Measurements from ENCODE around the gene ACBD6.

ACBD6 gene

GRCh38 chr1:180527101-180527669, 24.8 kb upstream of the ACBD6 start:
- DNase-seq (ENCODE audit: extremely low read depth in 1 of 2, low read depth in 1 of 2), result no peak

GRCh38 chr1:180525715-180526039, 23.3 kb upstream of the ACBD6 start:
- DNase-seq (ENCODE audit: extremely low read depth in 1 of 2, low read depth in 1 of 2), result no peak

DNA sequence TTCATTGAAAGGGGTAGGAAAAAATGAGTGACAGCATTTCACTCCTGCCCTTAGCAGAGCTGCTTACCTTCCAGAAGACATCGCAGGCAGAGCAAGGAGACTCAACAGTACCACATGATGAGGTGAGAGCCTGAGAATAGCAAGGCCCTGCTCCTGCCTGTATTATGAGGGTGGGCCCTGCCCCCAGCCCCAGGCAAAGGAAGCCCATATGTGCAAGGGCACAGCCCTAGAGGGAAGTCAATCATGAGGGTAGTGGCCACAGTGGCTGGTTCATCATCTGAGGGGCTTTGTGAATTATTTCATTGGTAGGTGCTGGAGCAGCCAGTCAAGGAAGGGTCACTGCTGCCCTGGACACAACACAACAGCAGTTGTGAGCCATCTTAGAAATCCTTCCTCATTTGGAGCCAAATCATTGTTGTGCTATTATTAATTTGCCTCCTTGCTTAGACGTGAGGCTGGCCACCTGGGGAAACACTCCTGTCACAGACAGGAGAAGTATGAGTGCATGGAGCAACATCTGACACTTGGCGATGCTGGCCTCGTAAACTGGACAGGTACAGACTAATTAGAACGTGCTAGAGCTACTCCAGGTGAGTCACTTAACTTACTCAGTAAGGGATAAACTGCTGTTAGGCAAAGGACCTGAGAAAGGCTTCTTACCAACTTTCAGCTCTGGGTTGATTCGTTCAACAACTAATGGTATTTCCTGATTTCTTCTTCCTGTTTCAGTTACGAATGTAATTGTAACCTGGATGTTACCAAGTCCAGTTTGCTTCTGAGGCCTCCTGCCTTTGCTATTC, 22.7 kb upstream of the ACBD6 start:
- DNase-seq (ENCODE audit: extremely low read depth in 1 of 2, low read depth in 1 of 2), result no peak

DNA sequence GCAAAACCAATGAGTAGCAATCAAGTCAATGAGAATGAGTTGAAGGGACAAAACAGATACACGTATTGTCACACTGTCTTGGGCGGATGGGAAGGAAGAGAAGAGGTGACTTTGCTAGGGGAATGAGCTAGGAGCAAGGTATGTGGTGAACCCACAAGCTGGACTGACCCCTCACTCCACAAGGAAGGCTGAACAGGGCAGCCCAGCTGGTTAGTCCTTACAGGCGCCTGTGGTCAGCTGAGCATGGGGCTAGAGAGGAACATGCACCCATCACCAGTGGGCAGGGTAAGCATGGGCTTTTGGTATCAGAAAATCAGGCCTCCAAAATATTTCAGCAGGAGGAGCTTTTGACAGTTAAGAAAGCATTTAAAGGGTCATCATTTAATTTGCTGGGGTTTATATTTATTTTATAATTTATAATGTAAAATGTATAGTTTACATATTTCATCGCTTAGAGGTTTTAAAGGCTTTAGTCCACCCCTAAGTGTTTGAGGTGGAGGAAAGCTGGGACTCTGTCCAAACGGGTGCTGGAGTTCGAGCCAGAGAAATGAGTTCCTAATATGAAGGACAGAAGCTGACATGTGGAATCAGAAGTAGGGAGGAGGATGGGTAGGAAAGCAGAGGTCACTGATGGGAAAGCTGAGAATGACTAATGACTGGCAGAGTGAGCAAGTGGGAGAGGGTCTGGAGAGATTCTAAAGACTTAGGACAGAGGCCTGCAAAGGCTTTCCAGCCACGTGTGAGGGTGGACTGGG, 22.0 kb upstream of the ACBD6 start:
- DNase-seq (ENCODE audit: extremely low read depth in 1 of 2, low read depth in 1 of 2), result no peak

- no peak for DNase-seq (ENCODE audit: extremely low read depth in 1 of 2, low read depth in 1 of 2)
Observed at GRCh38 chr1:180522213-180522515, 19.8 kb upstream of the ACBD6 start.

- DNase-seq (ENCODE audit: extremely low read depth in 1 of 2, low read depth in 1 of 2), result no peak
Observed at GRCh38 chr1:180521474-180522212, 19.3 kb upstream of the ACBD6 start.

DNA sequence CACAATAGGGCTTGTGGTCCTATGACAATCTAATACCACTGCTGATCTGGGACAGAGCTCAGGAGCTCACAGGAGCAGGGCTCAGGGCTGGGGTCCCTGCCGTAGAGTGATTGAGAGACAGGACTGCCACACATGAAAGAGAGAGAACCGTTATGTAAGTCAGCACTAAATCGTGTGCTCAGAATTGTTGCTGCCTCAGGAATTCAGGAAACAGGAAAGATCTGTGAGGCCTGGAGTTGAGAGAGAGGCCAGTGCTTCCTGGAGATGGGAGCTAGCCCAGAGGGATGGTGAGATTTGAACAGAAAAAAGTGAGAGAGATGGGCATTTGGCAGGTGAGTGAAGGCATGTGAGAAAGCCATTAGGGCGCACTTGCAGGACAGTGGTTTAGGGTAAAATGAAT, 17.5 kb upstream of the ACBD6 start:
- DNase-seq (ENCODE audit: extremely low read depth in 1 of 2, low read depth in 1 of 2), result no peak

DNA sequence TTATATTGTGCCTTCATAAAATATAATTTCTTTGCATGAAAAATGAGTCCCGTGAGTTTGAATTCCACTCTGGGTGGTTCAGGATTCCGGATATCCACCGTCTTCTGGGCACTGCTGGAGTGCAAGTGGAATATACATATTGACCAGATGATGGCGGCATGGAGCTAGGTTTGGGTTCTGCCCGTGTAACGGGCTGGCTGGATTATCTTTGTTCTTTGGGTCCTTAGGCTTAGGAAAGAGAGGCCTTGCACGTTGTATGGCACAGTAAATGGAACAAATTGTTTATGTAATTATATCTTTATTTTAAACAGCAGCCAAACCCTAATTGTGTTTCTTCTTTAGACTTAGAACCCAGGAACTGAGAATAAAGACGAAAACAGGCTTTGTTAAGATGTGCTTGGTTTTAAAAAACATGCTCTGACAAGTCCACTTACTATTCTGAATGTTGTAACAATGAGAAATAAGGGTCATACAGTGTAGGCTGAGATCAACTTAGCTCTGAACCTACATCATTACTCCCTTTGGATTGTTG, 13.5 kb upstream of the ACBD6 start:
- DNase-seq (ENCODE audit: extremely low read depth in 1 of 2, low read depth in 1 of 2), result peak in 1 of 2 donors; percentile 14

GRCh38 chr1:180515364-180515763, 13.0 kb upstream of the ACBD6 start:
- DNase-seq (ENCODE audit: extremely low read depth in 1 of 2, low read depth in 1 of 2), result no peak

- no peak for DNase-seq (ENCODE audit: extremely low read depth in 1 of 2, low read depth in 1 of 2)
Observed at GRCh38 chr1:180513531-180513930, 11.2 kb upstream of the ACBD6 start.

GRCh38 chr1:180510882-180511281, 8.5 kb upstream of the ACBD6 start:
- DNase-seq (ENCODE audit: extremely low read depth in 1 of 2, low read depth in 1 of 2), result no peak

GRCh38 chr1:180508725-180509097, 6.3 kb upstream of the ACBD6 start:
- no peak for DNase-seq (ENCODE audit: extremely low read depth in 1 of 2, low read depth in 1 of 2)

- DNase-seq (ENCODE audit: extremely low read depth in 1 of 2, low read depth in 1 of 2), result no peak
Observed at GRCh38 chr1:180507795-180508724, 5.7 kb upstream of the ACBD6 start.

DNA sequence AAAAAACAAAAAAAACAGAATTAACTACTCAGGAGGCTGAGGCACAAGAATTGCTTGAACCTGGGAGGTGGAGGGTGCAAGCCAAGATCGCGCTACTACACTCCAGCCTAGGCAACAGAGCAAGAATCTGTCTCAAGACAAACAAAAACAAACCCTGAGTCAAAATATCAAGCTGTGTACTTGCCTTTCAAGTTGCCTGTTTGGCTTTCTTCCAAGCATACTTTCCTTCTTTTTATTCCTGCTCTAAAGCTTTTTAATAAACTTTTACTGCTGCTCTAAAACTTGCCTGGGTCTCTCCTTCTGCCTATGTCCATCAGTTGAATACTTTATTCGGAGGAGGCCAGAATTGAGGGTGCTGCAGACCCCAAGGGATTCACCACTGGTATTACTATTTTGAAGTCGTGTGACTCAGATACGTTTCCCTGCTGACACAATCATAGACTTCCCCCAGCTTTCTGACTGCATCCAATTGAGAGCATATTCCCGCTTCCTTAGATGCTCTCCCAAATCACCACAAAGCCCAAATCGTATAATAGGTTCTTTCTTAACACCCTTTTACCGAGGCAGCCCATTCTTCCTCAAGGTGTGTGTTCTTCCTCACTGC, 3.5 kb upstream of the ACBD6 start:
- DNase-seq (ENCODE audit: extremely low read depth in 1 of 2, low read depth in 1 of 2), result no peak

DNA sequence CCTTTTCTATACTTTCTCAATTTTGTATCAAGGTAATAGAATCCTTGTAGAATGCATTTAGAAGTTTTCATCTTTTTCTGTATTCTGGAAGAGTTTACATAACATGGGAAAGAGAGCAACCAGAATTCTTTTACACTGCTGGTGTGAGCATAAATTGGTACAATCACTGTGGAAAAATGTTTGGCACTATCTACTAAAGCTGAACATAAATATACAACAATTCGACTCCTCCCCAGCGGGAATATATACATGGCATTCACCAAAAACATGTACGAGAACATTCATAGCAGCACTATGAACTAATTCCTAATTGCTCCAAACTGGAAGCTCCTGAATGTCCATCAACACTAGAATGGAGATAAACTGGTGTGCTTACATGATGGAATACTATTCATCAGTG, 1.8 kb upstream of the ACBD6 start:
- DNase-seq (ENCODE audit: extremely low read depth in 1 of 2, low read depth in 1 of 2), result no peak

DNA sequence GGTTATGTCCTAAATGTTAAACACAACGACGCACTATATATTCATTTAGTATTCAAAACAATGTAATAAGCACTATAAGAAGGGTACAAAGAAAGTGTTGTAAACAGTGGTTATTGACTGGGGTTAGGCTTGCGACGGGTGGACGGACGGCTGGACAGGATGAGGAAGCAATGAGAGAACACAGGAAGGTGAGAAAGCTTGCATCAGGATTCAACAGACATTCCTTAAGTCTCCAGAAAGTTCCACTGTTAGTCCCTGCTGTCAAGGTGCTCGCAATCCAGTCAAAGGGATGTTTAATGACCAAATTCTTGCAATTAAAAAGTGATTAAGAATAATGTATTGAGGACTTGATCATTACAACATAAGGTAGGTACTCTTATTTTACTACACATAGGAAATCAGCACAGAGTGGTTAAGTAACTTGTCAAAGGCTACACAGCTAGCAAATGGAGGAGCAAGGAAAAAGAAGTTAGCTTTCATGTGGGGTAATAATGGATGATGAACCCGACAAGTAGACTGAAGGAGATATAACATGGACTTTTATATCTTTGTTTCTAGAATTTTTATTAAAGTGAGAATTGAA, 994 bp upstream of the ACBD6 start:
- no peak for DNase-seq (ENCODE audit: extremely low read depth in 1 of 2, low read depth in 1 of 2)

- DNase-seq (ENCODE audit: extremely low read depth in 1 of 2, low read depth in 1 of 2), result no peak
Observed at GRCh38 chr1:180501865-180502360, 464 bp downstream of the ACBD6 start.

DNA sequence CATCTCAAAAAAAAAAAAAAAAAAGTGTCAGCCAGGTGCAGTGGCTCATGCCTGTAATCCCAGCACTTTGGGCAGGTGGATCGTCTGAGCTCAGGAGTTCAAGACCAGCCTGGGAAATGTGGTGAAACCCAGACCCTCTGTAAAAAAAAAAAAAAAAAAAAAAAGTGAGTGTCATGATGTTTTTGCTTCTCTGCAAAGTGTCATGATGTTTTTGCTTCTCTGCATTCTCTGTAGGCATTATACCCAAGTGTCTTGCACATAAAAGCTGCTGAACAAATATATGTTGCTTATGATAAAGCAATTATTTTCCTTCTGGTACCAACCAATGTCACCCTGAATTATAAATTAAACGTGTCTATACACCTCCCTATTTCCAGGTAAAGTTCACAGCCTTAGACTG, 1.7 kb downstream of the ACBD6 start:
- DNase-seq (ENCODE audit: extremely low read depth in 1 of 2, low read depth in 1 of 2), result no peak

GRCh38 chr1:180498594-180498993, 3.8 kb downstream of the ACBD6 start:
- DNase-seq (ENCODE audit: extremely low read depth in 1 of 2, low read depth in 1 of 2), result no peak

All from stimulated activated CD8-positive, alpha-beta memory T cell treated with anti-CD3 and anti-CD28 coated beads, Interleukin-7, amount 100 ng/mL, for 48 hours (primary cell).